Neutrophil (primary cell): ENCODE measurements around the gene DDX19B.

Experiments used
- H3K27ac ChIP-seq: fragments of 200-600 bp; sonication (generic); 2 replicates; pipeline ENCODE4 v1.5.1; 2016; ENCODE audit warnings: mild to moderate bottlenecking, moderate library complexity
- H3K27me3 ChIP-seq: fragments of 200-600 bp; sonication (generic); 2 replicates; pipeline ENCODE4 v1.6.0; 2016; ENCODE audit warnings: mild to moderate bottlenecking
- H3K36me3 ChIP-seq: fragments of 200-600 bp; sonication (generic); 2 replicates; pipeline ENCODE4 v1.5.1; 2017
- H3K4me1 ChIP-seq, 2 experiments: fragments of 200-600 bp in 1 of 2; sonication (generic) in 1 of 2; 1 replicate in 1 of 2; 2 replicates in 1 of 2; pipeline versions ENCODE4 v1.5.1 to v1.6.1; 2013 to 2016; ENCODE audit warnings: low read depth in 1 of 2, low read length in 1 of 2, mild to moderate bottlenecking in 1 of 2, moderate library complexity in 1 of 2; ENCODE audit not compliant: control insufficient read depth in 1 of 2, insufficient read depth in 1 of 2
- H3K4me3 ChIP-seq, 2 experiments: fragments of 200-600 bp in 1 of 2; sonication (generic) in 1 of 2; 1 replicate in 1 of 2; 2 replicates in 1 of 2; pipeline ENCODE4 v1.5.1; 2013 to 2016; ENCODE audit warnings: low read depth in 1 of 2, low read length in 1 of 2, mild to moderate bottlenecking in 1 of 2, moderate library complexity in 1 of 2
- H3K9me3 ChIP-seq: fragments of 200-600 bp; sonication (generic); 2 replicates; pipeline ENCODE4 v1.5.1; 2016
- TF ChIP-seq, protein P1 (sequence below): fragments of 200-600 bp; sonication (generic); IDR thresholded peaks from 2 replicates; pipeline ENCODE4 v1.5.1; 2016; ENCODE audit warnings: antibody characterized with exemption

Gene DDX19B

DNA sequence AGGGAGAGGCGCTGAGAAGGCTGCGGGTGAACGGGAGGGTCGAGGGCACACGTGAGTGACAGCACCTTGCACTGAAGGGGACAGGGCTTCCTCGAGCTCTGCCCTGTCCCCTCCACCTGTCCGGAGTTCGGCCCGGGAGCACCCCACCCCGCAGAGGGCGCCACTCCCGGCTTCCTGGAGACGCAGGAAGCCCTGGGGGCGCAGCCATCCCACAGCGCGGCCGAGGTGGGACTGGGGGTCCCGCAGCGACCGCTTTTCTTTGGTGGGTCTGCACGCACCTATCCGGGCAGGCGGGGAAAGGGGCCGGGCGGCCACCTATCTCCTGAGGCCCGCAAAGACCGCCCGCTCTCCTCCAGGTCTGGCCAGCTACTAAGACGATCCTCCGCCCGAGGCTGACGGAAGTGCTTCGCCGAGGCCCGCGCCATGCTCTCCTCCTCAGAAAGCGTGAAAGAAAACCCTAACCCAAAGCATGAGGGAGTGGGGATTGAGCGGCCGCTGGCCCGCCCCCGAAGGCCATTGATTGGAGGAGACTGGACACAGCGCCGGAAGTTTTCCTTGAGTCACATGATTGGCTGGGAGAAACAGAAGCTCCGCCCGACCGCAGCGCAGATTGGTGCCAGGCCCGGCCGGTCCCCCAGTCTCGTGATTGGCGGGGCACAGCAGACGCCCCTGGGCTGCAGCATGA is 82.1 kb downstream of the DDX19B start:
- TF ChIP-seq, protein P1, sequence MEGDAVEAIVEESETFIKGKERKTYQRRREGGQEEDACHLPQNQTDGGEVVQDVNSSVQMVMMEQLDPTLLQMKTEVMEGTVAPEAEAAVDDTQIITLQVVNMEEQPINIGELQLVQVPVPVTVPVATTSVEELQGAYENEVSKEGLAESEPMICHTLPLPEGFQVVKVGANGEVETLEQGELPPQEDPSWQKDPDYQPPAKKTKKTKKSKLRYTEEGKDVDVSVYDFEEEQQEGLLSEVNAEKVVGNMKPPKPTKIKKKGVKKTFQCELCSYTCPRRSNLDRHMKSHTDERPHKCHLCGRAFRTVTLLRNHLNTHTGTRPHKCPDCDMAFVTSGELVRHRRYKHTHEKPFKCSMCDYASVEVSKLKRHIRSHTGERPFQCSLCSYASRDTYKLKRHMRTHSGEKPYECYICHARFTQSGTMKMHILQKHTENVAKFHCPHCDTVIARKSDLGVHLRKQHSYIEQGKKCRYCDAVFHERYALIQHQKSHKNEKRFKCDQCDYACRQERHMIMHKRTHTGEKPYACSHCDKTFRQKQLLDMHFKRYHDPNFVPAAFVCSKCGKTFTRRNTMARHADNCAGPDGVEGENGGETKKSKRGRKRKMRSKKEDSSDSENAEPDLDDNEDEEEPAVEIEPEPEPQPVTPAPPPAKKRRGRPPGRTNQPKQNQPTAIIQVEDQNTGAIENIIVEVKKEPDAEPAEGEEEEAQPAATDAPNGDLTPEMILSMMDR = peak; percentile 2
- H3K27me3 ChIP-seq = no peaks in the 10 kb centered on the region
- H3K27ac ChIP-seq = peak overlapping the region; percentile 75
- no peaks in the 10 kb centered on the region for H3K9me3 ChIP-seq
- peak overlapping the region; percentile 68 to 77 for H3K4me3 ChIP-seq
- peaks cover 49% of the 10 kb centered on the region for H3K36me3 ChIP-seq
- peaks cover 29 to 30% of the 10 kb centered on the region in 2 experiments for H3K4me1 ChIP-seq

DNA sequence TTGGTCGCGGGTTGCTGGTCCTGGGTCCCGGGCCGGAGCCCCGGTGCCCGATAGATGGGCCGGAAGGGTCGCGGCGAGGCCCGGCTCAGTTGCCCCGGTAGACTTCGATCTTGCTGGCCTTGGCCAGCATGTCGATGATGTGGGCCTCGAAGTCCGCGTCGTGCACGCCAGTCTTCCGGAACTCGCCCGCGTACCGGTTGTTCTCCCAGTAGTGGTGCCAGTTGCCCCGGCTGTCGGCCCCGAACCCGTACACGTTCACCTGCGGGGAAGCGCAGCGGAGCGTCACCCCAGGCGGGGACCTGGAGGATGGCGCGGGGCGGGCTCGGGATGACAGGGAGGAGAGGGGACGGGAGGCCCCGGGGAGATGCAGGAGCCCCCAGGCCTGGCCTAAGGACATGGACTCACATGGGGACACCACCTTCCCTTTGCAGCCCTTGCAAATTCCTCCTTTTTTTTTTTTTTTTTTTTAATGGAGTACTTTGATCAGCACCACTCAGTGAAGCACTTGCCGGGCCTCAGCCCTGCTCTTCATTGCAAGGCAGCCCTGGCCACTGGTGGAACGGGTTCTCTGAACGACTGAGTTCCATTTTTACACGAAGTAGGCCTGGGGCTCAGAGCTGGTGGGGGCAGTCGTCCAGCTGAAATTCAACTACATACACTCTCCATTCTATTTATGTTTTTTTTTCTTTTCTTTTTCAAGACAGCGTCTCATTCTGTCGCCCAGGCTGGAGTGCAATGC is 82.8 kb downstream of the DDX19B start:
- Histone ChIP-seq H3K36me3 (peaks cover 50% of the 10 kb centered on the region), H3K27ac (peak overlapping the region; percentile 75), H3K4me1 (peaks cover 29 to 30% of the 10 kb centered on the region in 2 experiments), H3K9me3 (no peaks in the 10 kb centered on the region), H3K27me3 (no peaks in the 10 kb centered on the region), H3K4me3 (peak overlapping the region; percentile 68 to 77)
- TF ChIP-seq, protein P1 = no peak

DNA sequence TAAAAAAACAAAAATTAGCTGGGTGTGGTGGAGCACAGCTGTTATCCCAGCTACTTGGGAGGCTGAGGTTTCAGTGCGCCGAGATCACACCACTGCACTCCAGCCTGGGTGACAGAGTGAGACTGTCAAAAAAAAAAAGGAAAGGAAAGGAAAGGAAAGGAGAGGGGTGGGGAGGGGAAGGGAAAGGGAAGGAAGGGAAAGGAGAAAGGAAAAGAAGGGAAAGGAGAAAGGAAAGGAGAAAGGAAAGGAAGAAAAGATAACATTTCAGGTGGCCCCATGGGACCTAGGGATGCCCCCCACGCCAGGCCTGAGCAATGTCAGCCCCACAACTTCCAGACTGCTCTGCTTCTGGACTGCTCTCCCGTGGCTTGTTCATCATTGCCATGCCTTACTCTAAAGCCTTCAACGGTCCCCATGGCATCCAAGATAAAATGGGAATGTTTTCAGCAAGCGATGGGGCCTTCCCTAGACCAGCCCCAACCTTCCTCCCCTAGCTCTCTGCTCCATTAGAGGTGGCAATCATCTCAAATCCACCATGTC is 84.5 kb downstream of the DDX19B start:
- no peaks in the 10 kb centered on the region for H3K27me3 ChIP-seq
- no peak overlapping the region for H3K27ac ChIP-seq
- H3K9me3 ChIP-seq = no peaks in the 10 kb centered on the region
- TF ChIP-seq, protein P1 = no peak
- H3K4me3 ChIP-seq = no peak overlapping the region
- H3K4me1 ChIP-seq = peaks cover 29 to 30% of the 10 kb centered on the region in 2 experiments
- H3K36me3 ChIP-seq = peaks cover 66% of the 10 kb centered on the region
